Spleen (tissue), 11 donors: ENCODE results near the gene PGLYRP4. TPM values are rescaled to one million over a fixed set of nuclear protein-coding genes. Genes with fewer than 3 reads are reported as not detected.

Experiments
- DNase-seq: peaks from one replicate; pipeline ENCODE4 v3.0.0-alpha.2; 2020
- H3K27ac ChIP-seq, 8 donors: fragments of 200-600 bp; sonication (generic) in 7 of 8; 1 replicate in 4 of 8; 2 replicates in 4 of 8; pipeline versions ENCODE4 v1.5.0 to v1.8.0; 2016 to 2021; ENCODE audit warnings: inconsistent platforms in 4 of 8, mild to moderate bottlenecking in 4 of 8, moderate library complexity in 1 of 8
- H3K27me3 ChIP-seq, 7 donors: fragments of 200-600 bp; sonication (generic) in 6 of 7; replicated peaks in 1 of 7; 1 replicate in 4 of 7; 2 replicates in 3 of 7; pipeline versions ENCODE4 v1.5.0 to v1.8.0; 2016 to 2021; ENCODE audit warnings: inconsistent platforms in 3 of 7, mild to moderate bottlenecking in 1 of 7
- H3K36me3 ChIP-seq, 6 donors: fragments of 200-600 bp; sonication (generic) in 5 of 6; 1 replicate in 4 of 6; 2 replicates in 2 of 6; pipeline versions ENCODE4 v1.5.0 to v1.8.0; 2016 to 2021; ENCODE audit warnings: inconsistent platforms in 2 of 6
- H3K4me1 ChIP-seq, 6 donors: fragments of 200-600 bp; sonication (generic) in 5 of 6; 1 replicate in 3 of 6; 2 replicates in 3 of 6; pipeline versions ENCODE4 v1.5.0 to v1.8.0; 2016 to 2021; ENCODE audit warnings: inconsistent platforms in 3 of 6
- H3K4me3 ChIP-seq, 8 donors: fragments of 200-600 bp; sonication (generic) in 7 of 8; 1 replicate in 4 of 8; 2 replicates in 4 of 8; pipeline versions ENCODE4 v1.5.0 to v1.8.0; 2016 to 2021; ENCODE audit warnings: inconsistent platforms in 4 of 8, mild to moderate bottlenecking in 4 of 8, moderate library complexity in 2 of 8
- H3K9me3 ChIP-seq, 8 donors: fragments of 200-600 bp; sonication (generic) in 7 of 8; 1 replicate in 4 of 8; 2 replicates in 4 of 8; pipeline versions ENCODE4 v1.5.0 to v1.8.0; 2016 to 2021; ENCODE audit warnings: inconsistent platforms in 4 of 8
- CTCF ChIP-seq, 11 experiments: fragments of 200-600 bp in 7 of 11; fragments of 450-650 bp in 4 of 11; sonication (generic) in 4 of 11; IDR thresholded peaks in 8 of 11; conservative IDR thresholded peaks in 3 of 11; 1 replicate in 7 of 11; 2 replicates in 4 of 11; pipeline versions ENCODE4 v1.4.0 to v1.8.0; 2016 to 2021; ENCODE audit warnings: antibody characterized with exemption in 11 of 11, inconsistent platforms in 4 of 11, mild to moderate bottlenecking in 1 of 11
- POLR2A ChIP-seq, 3 donors: fragments of 450-650 bp; IDR thresholded peaks; one replicate each; pipeline ENCODE4 v1.5.1; 2017; ENCODE audit warnings: antibody characterized with exemption in 3 of 3, mild to moderate bottlenecking in 1 of 3
- POLR2AphosphoS5 ChIP-seq, 3 donors: sonication (generic); formaldehyde crosslinking; IDR thresholded peaks; one replicate each; pipeline ENCODE4 v1.5.1; 2017; ENCODE audit warnings: antibody characterized with exemption in 3 of 3
- WGBS, 5 donors: extraction: QIAGEN DNeasy Blood & Tissue Kit in 3 of 5; methylation state at CpG; one replicate each; pipeline versions ENCODE4 v1.1.5 to v1.1.7; 2013 to 2018; 5-methylcytosine and 5-hydroxymethylcytosine counted together
- intact Hi-C: fragments of 100-400 bp; cut with DNase I; formaldehyde crosslinking; loops from one replicate; pipeline ENCODE4 v1.15.0; 2023; ENCODE audit warnings: low total_unique reads
- polyA plus RNA-seq, 3 donors: library from polyadenylated mRNA; stranded (reverse); fragments of 200-250 nt; gene quantifications; one replicate each; pipeline ENCODE4 v1.2.1, GENCODE V29; 2013
- total RNA-seq, 7 donors: library from RNA; depleted of rRNA in 3 of 7; stranded (reverse); fragments of >200 nt in 3 of 7; fragmentation: NEBNext Ultra II Directional in 4 of 7; extraction: Animal tissue kit (Norgen Biotek cat#: 25700) in 4 of 7; gene quantifications; one replicate each; pipeline versions ENCODE4 v1.1.0 to v1.2.1, GENCODE V29; 2016 to 2021
- donor health status: healthy with polysubstance abuse.
- donor health status: DM: no; HTN: no; CAD: no; lungs with moderate emphysema.
- donor health status: DM: no; HTN: no; CAD: no.
- donor health status: Bipolar disorder and iron deficiency.
- donor health status: healthy.
- donor health status: DM: no; HTN: no; CAD: no.
- donor health status: DM: yes; HTN: yes; CAD: no.

PGLYRP4 gene
- total and polyA plus RNA-seq, 10 donors: 0.18 TPM; not detected in 9

DNA sequence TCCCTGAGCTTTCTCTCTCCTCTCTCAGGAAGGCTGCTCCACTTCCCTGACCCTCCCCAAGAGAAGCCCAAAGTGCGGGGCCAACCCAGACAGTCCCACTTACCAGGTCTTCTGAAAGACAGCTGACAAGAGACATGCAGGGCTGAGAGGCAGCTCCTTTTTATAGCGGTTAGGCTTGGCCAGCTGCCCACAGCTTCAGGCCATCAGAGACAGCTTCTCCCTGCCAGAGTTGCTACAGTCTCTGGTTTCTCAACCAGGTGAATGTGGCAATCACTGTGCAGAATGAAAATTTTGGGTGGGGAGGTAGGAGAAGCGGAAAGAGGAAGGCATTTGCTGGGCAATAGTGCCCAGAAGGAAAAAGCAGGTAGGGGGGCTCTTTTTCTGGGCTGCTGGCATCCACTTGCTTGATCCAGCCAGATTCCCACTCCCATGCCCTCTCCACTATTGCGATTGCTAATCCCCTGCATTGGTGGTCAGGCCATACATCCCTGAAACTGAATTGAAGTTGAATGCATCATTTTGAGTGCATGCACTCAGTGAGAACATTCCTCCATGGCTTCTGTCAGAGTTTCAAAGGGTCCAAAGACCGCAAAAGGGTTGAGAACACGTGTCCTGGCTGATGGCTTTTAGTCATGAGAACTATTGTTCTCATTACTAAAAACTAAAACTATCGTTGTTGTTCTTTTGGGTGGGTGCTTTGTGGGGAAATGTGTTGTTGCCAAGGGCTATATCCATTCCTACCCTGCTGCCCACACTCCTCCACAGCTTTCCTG, 42.5 kb upstream of the PGLYRP4 start, which contains the start of gene S100A8:
S100A8 (minus strand) TSS at position 136 of the 773 bp plus-strand sequence. CDS start 538 bp downstream, outside the sequence.
- 46 to 73% (median 56%) methylated on average over 7 of the region's 7 CpGs for whole genome bisulfite sequencing, 5 donors
- intact Hi-C loops: no loop called here
- H3K27me3 ChIP-seq: peaks cover 0 to 50% (median 0%) of the 10 kb centered on the region in 7 donors
- peak within 1 kb of the TSS in 7 of 8 donors; percentile 67 to 95 (median 86) for H3K27ac ChIP-seq
- TF ChIP-seq POLR2A (IDR thresholded peaks at IDR 0.05): peak in 1 of 3 donors; percentile 44
- TF ChIP-seq POLR2AphosphoS5 (IDR thresholded peaks at IDR 0.05): peak; percentile 7 to 91 (median 59)
- TF ChIP-seq CTCF (IDR thresholded peaks at IDR 0.05 in 8 of 11, conservative IDR thresholded peaks at IDR 0.05 in 3 of 11): no peak
- DNase-seq: peak; percentile 91
- no peaks in the 10 kb centered on the region for H3K36me3 ChIP-seq
- H3K9me3 ChIP-seq: no peaks in the 10 kb centered on the region
- peaks cover 0 to 33% (median 0%) of the 10 kb centered on the region in 6 donors for H3K4me1 ChIP-seq
- peak within 1 kb of the TSS in 7 of 8 donors; percentile 9 to 65 (median 31) for H3K4me3 ChIP-seq

DNA sequence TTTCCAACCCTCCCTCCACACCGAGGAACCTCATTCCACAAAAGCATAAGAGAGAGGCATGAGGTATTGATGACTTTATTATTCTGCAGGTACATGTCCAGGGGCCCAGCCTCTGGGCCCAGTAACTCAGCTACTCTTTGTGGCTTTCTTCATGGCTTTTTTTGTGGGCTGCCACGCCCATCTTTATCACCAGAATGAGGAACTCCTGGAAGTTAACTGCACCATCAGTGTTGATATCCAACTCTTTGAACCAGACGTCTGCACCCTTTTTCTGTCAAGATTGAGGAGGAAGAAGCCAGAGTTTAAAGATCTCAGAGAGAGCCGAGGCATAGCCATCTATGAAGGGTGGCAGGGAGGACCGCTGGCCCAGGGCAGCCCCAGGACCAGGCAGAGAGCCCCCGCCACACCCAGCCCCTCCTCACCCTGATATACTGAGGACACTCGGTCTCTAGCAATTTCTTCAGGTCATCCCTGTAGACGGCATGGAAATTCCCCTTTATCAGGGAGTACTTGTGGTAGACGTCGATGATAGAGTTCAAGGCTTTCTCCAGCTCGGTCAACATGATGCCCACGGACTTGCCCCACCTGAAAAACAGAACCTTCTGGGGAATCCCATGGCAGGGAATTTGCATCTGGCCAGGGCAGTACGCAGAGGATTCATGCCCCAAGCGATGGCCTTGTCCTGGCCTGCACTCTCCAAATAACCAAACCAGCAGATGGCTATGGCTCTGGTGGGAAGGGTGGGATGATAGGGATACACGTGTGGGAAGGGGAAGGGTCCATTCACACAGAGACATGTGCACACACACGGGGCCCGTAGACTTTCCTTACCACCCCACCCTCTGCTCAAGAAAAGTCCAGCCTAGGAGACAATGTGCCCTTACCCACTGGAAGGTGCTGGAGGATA, 41.6 kb upstream of the PGLYRP4 start:
- TF ChIP-seq POLR2AphosphoS5 (IDR thresholded peaks at IDR 0.05) (peak in 1 of 3 donors; percentile 48), CTCF (IDR thresholded peaks at IDR 0.05 in 8 of 11, conservative IDR thresholded peaks at IDR 0.05 in 3 of 11) (no peak)
- no peak for DNase-seq
- H3K27ac ChIP-seq: peak overlapping the region in 7 of 8 donors; percentile 67 to 95 (median 86)
- no peaks in the 10 kb centered on the region for H3K9me3 ChIP-seq
- intact Hi-C loops: no loop called here
- H3K36me3 ChIP-seq: no peaks in the 10 kb centered on the region
- 50 to 75% (median 63%) methylated on average over 11 to 17 of the region's 17 CpGs for WGBS, 5 donors
- peaks cover 0 to 38% (median 0%) of the 10 kb centered on the region in 6 donors for H3K4me1 ChIP-seq
- peak overlapping the region in 7 of 8 donors; percentile 9 to 65 (median 31) for H3K4me3 ChIP-seq
- peaks cover 0 to 42% (median 0%) of the 10 kb centered on the region in 7 donors for H3K27me3 ChIP-seq

DNA sequence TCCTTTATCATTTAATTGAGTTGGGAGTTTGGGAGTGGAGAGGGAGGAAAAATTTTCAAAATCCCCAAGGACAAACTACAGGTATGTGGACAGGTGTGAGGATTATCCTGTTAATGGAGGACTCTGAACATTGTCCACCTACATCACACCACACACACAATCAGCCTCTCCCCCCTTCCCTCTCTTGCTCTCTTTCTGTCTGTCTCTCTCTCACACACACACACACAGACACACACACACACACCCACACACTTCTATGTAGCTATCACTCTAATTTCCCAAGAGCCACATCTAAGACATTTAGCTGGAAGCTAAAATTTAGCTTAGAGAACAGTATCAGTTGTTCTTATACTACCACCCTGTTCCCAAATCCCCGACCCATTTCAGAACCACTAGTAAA, 40.8 kb upstream of the PGLYRP4 start:
- Histone ChIP-seq H3K36me3 (no peaks in the 10 kb centered on the region), H3K27me3 (peaks cover 0 to 34% (median 0%) of the 10 kb centered on the region in 7 donors), H3K4me3 (peak overlapping the region in 5 of 8 donors; percentile 24 to 65 (median 44)), H3K9me3 (no peaks in the 10 kb centered on the region), H3K4me1 (peaks cover 0 to 35% (median 0%) of the 10 kb centered on the region in 6 donors), H3K27ac (peak overlapping the region in 7 of 8 donors; percentile 67 to 95 (median 86))
- DNase-seq: no peak
- TF ChIP-seq CTCF (IDR thresholded peaks at IDR 0.05 in 8 of 11, conservative IDR thresholded peaks at IDR 0.05 in 3 of 11) (no peak), POLR2AphosphoS5 (IDR thresholded peaks at IDR 0.05) (no peak)
- WGBS, 5 donors: 68 to 91% (median 83%) methylated on average over 1 of the region's 1 CpG
- intact Hi-C loops: no loop called here
